SK-N-SH (cell line): ENCODE data around the gene ENDOD1.

ENCODE experiments used
- EP300 ChIP-seq, 2 experiments: IDR thresholded peaks; 2 replicates each; pipeline versions ENCODE4 v1.4.0 to v1.6.1; 2012; ENCODE audit warnings: borderline replicate concordance in 1 of 2, low read depth in 1 of 2, low read length in 1 of 2
- SMC3 ChIP-seq: IDR thresholded peaks from 2 replicates; pipeline ENCODE4 v1.6.1; 2012; ENCODE audit warnings: low read depth, low read length, improper control_type of control experiment
- TEAD4 ChIP-seq: IDR thresholded peaks from 2 replicates; pipeline ENCODE4 v1.4.0; 2012; ENCODE audit warnings: mild to moderate bottlenecking, borderline replicate concordance; ENCODE audit not compliant: insufficient read depth
- TF ChIP-seq, protein P1 (sequence below): fragments of 200-600 bp; sonication (generic); IDR thresholded peaks from 2 replicates; pipeline ENCODE4 v1.6.1; 2017; ENCODE audit warnings: antibody characterized with exemption, mild to moderate bottlenecking, moderate library complexity

DNA sequence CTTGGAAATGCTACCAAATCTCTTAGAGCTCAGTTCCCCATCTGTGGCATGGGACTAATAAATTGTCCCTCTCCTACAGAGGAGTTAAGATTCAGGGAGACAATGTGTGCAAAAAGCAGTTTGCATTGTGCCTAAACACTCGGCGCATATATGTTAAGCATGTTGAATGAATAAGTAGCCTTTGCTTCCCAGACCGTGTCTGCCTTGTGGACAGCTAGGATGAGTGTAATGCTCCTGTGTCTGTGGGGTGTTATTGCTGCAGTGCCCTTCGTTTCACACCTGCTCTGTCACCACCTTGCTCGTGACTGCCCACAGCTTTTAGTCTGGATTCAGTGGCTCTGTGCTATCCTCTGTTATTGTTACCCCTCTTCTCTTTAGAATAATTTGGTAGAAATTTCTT lies 14.1 kb downstream of the ENDOD1 start:
- TF ChIP-seq, protein P1, sequence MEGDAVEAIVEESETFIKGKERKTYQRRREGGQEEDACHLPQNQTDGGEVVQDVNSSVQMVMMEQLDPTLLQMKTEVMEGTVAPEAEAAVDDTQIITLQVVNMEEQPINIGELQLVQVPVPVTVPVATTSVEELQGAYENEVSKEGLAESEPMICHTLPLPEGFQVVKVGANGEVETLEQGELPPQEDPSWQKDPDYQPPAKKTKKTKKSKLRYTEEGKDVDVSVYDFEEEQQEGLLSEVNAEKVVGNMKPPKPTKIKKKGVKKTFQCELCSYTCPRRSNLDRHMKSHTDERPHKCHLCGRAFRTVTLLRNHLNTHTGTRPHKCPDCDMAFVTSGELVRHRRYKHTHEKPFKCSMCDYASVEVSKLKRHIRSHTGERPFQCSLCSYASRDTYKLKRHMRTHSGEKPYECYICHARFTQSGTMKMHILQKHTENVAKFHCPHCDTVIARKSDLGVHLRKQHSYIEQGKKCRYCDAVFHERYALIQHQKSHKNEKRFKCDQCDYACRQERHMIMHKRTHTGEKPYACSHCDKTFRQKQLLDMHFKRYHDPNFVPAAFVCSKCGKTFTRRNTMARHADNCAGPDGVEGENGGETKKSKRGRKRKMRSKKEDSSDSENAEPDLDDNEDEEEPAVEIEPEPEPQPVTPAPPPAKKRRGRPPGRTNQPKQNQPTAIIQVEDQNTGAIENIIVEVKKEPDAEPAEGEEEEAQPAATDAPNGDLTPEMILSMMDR, result no peak
- TF ChIP-seq SMC3 (no peak), EP300 (IDR thresholded peaks at IDR 0.05; ENCODE audit: borderline replicate concordance in 1 of 2, low read depth in 1 of 2, low read length in 1 of 2) (no peak), TEAD4 (no peak)
